HG03575 (cell line): ENCODE measurements around the gene TRAK2.
A peak's percentile ranks its signal among the peaks of the same experiment; 100 is the strongest.
"Not testable (repeated sequence)": the region's sequence is repeated elsewhere in the genome, so short reads cannot be mapped to it uniquely, and the experiment has no call there.

Source experiments
- ATAC-seq: cut with Tn5 transposase; IDR thresholded peaks from one replicate; pipeline ENCODE4 v1.9.1; 2021; ENCODE audit not compliant: unreplicated experiment, insufficient number of reproducible peaks, low FRiP score; ENCODE audit errors: extremely low read depth

The TRAK2 gene, protein sequence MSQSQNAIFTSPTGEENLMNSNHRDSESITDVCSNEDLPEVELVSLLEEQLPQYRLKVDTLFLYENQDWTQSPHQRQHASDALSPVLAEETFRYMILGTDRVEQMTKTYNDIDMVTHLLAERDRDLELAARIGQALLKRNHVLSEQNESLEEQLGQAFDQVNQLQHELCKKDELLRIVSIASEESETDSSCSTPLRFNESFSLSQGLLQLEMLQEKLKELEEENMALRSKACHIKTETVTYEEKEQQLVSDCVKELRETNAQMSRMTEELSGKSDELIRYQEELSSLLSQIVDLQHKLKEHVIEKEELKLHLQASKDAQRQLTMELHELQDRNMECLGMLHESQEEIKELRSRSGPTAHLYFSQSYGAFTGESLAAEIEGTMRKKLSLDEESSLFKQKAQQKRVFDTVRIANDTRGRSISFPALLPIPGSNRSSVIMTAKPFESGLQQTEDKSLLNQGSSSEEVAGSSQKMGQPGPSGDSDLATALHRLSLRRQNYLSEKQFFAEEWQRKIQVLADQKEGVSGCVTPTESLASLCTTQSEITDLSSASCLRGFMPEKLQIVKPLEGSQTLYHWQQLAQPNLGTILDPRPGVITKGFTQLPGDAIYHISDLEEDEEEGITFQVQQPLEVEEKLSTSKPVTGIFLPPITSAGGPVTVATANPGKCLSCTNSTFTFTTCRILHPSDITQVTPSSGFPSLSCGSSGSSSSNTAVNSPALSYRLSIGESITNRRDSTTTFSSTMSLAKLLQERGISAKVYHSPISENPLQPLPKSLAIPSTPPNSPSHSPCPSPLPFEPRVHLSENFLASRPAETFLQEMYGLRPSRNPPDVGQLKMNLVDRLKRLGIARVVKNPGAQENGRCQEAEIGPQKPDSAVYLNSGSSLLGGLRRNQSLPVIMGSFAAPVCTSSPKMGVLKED

DNA sequence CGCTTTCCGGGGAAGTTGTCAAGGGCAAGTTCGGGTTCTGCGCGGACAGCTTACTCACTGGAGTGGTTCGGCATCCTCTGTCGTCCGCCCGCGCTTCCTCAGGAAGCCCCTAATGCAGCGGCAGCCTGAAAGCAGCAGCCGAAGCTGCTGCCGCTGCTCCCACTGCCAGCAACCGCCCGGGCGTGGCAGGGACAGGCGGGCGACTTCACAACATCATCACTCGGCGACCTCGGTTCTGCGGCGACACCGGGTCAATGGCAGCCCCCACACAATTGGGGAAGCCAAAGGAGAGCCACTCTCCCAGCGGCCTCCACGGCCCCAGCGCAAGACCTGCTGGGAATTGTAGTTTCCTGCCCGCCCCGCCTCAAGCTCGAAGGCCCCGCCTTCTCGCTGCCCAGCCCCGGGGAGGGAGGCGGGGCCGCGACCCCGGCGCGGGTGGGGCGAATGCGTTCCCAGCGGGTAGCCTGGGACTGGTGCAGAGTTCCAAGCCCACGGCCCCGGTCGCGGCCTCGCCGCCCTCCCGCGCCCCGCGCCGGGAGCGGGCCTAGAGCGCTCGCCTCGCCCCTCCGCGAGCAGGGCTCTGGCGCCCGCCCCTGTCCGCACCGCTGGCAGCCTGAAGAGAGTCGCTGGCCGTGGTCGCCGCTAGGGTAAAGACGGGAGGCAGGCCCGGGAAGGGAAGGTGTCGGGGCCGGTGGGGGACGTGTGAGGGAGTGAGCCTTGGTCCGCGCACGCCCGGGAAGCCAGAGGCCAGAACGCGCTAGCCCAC lies at the start of gene TRAK2, which contains the start of gene STRADB:
TSS of gene TRAK2 (minus strand) at position 167 of the 766 bp plus-strand sequence. CDS start 30,951 bp downstream, outside the sequence.
TSS of gene STRADB (plus strand) at position 449 of the 766 bp plus-strand sequence. CDS start 3,101 bp downstream, outside the sequence.
- ATAC-seq = peak; percentile 71

DNA sequence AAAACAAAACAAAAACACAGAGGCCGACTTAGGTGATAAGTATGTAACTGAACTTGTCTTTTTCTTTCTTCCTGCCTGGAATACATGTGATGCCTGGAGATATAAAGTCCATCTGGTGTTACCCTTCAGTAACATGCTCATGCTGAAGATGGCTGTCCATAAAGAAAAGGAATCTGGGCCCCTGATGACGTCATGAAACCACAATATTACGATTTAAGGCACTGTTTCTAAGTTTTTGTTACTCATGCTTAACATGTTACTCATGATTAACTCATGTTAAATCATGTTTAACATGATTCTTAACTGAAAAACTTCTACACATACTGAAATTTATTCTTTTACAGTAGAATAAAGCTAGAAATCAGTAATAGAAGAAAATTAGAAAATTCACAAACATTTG lies 49.3 kb upstream of the TRAK2 start:
- ATAC-seq = no peak

GRCh38 chr2:201496785-201497184 lies 45.5 kb upstream of the TRAK2 start:
- ATAC-seq = no peak

DNA sequence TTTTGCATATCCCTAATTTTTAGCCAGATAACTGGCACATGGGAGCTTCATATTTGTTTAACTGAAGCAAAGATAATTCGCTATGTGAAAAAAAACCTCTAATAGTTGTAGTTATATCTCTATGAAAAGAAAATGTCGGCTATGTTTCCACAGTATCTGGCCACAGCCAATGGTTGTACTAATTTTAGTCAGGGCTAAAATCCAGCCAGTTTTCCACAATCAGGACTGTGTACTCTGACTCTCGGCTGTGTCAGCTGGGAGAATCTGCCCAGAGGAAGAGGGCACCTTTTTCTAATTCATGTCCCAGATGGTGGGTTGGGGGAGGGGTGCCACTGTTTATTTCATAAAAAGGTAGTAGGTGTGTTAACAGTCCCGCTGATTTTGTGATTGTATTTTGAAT lies 39.0 kb upstream of the TRAK2 start:
- ATAC-seq = no peak

- no peak for ATAC-seq
These were observed 33.5 kb upstream of the TRAK2 start for GRCh38 chr2:201484805-201485204.

GRCh38 chr2:201483758-201484157 lies 32.5 kb upstream of the TRAK2 start:
- not testable (repeated sequence) for ATAC-seq

GRCh38 chr2:201483342-201483741 lies 32.1 kb upstream of the TRAK2 start:
- no peak for ATAC-seq

DNA sequence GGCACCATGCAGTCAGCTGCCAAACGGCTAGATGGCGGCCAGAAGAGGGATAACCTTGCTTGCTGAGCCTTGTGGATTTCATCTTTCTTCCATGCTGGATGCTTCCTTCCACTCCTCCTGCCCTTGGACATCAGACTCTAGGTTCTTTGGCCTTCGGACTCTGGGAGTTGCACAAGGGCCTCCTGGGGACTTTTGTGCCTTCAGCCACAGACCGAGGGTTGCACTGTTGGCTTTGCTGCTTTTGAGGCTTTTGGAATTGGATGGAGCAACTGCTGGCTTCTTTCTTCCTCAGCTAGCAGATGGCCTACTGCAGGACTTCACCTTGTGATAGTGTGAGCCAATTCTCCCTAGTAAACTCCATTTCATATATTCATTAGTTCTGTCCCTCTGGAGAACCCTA lies 31.3 kb upstream of the TRAK2 start:
- no peak for ATAC-seq

DNA sequence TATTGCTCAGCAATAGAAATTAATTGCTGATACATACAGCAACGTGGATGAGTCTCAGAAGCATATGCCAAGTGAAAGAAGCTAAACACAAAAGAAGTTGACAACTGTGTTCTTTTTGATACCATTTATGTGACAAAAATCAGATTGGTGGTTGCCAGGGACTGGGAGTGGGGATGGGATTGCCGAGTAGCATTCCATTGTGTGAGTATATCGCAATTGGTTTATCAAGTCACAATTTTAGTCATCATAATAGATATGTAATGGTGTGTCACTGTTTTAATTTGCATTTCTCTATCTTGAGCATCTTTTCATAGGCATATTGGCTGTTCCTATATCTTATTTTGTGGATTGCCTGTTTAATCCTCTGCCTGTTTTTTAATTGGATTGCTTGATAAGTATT lies 21.2 kb upstream of the TRAK2 start:
- no peak for ATAC-seq

DNA sequence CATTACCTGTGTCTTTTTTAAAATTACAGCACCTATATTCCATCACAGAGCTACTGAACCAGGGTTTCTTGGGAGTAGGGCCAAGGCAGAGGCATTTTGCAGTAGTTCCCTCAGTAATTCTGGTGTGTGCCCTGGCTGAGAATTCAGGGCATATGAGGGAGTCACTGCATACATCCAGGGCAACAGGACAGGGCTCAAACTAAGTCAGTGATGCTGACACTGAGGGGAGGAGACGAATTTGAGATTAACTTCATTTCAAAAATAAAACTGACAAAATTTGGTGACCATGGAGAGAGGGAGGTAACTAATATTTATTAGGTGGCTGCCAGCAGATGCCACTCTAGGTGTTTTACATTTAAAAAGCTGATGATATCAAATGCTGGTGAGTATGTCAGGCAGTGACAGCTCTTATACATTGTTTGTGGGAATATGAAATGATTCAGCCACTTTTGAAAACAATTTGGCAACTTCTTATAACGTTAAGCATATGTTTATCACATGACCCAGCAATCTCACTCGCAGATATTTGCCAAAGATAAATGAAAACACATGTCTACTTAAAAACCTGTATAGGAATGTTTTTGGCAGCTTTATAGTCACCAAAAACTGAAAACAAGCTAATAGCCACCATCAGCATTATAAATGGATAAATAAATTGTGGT lies 20.6 kb upstream of the TRAK2 start:
- ATAC-seq = no peak

- ATAC-seq = no peak
These were observed 19.8 kb upstream of the TRAK2 start for GRCh38 chr2:201470821-201471731.

DNA sequence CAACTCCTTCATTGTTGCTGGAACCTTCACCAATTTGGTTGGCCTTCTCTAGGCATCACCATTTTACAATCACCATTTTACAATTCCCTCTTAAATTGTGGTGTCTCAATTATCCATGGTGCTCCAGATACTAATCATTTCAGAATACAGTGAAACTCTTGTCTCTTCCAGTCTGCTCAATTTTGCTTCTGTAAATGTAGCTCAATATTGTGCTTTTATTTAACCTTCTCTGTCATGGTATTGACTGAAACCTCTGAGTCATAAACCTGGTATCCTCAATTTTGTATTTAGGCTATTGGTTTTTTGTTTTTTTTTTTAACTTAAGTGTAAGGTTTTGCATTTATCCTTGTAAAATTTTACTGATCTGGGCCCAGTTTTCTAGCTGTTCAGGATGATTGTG lies 16.4 kb upstream of the TRAK2 start:
- ATAC-seq = no peak

DNA sequence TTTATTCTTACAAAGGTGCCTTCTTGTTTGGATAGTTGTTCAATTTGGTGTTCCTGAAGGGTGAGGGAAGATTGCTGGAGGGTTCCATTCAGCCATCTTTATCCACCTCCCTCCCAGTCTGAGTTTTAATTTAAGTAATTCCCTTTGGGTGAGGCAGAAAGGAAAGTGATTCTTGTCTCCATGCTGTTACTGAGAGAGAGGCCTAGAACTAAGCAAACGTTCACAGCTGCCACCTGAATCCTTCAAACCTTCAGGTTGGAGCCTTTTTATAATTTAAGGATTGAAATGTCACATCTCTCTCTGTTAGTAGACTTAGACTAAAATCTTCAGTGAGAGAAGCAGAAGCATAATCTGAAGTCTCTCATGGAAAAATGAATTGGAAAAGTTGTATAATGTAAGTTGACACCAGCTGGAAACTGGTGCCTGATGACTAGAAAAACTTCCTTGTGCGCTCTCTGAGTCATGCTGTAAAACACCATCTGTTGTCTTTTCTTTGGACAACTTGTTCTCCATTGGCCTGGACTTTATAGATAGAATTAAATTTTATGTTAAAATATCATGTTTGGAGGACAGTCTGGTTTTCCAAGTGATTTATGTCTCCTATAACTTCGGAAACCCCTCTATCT lies 14.9 kb upstream of the TRAK2 start:
- ATAC-seq = no peak

DNA sequence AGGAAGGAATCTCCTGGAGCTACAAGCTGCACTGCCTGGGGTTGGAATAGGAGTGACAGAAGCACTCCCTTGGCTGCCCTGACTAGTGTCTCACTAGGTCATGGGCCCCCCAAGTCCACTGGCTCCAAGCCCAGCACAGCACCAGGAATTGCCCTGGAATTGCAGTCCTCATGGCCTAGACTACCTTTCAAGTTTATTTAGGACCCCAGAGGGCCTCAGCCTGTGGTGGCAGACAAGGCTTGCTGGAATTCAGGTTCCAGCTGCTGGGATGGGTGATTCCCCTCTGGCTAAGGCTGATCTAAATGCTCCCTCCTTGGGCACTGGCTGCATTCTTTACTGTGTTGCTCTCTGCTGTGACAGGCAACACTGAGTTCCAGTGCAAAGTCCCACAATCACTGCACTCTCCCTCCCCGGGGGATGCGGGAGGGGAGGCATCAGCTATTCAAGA lies 14.3 kb upstream of the TRAK2 start:
- ATAC-seq = no peak

DNA sequence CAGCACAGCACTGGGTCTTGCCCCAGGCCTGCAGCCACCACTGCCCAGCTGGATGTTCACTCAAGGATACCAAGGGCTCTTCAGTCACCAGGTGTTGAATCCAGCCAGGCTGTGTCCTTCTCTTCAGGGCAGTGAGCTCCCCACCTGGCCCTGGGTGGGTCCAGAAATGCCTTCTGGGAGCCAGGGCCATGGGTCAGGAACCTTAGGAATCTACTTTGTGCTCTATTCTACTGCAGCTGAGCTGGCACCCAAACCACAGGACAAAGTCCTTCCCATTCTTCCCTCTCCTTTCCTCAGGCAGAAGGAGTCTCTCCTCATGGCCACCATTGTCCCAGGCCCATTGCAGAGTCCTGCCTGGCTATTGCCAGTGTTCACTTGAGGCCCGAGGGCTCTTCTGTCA lies 13.3 kb upstream of the TRAK2 start:
- ATAC-seq = no peak

DNA sequence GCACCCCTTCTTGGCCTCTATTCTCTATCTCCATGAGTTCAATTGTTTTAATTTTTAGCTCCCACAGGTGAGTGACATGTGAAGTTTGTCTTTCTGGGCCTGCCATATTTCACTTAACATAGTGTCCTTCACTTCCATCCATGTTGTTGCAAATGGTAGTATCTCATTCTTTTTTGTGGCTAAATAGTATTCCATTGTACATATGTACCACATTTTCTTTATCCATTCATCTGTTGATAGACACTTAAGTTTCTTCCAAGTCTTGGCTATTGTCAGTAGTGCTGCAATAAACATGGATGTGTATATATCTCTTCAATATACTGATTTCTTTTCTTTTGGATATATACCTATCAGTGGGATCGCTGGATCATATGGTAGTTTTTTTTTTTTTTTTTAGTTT lies 9.3 kb upstream of the TRAK2 start:
- no peak for ATAC-seq

- no peak for ATAC-seq
These were observed 7.1 kb upstream of the TRAK2 start for GRCh38 chr2:201458381-201458780.
